ENCODE data around the gene ETV4. TPM values are rescaled to one million over a fixed set of nuclear protein-coding genes. Genes with fewer than 3 reads are reported as not detected.
A peak's percentile ranks its signal among the peaks of the same experiment; 100 is the strongest.

ETV4 gene
- polyA plus RNA-seq, 1 of the 3 experiments (the other 2 are of a cell fraction) = 33.2 TPM

- no peak for DNase-seq
- Histone ChIP-seq H4K20me1 (ENCODE audit: insufficient read depth) (no peaks in the 10 kb centered on the region), H3K4me3 (ENCODE audit: low read depth in 2 of 2, low read length in 1 of 2) (peak overlapping the region; percentile 61 to 69; a peak in 3 of 4 replicates), H3K9me2 (no peaks in the 10 kb centered on the region), H3K9ac (peak overlapping the region; percentile 91), H3K9me3 (no peaks in the 10 kb centered on the region), H3K36me3 (replicated peaks in 1 of 2; ENCODE audit: control insufficient read depth in 1 of 2, insufficient read depth in 2 of 2, low read length in 1 of 2) (no peaks in the 10 kb centered on the region), H3F3A (replicated peaks; ENCODE audit: insufficient read depth) (peaks cover 4% of the 10 kb centered on the region), H3K4me2 (peak overlapping the region; percentile 91), H3K4me1 (ENCODE audit: control insufficient read depth in 1 of 2, insufficient read depth in 2 of 2, low read depth in 1 of 2, low read length in 1 of 2) (peaks cover 12 to 33% of the 10 kb centered on the region in 2 experiments; a peak in 3 of 4 replicates), H3K27ac (ENCODE audit: low read depth in 2 of 2, low read length in 1 of 2) (peak overlapping the region in 1 of 2 experiments; percentile 95; a peak in 2 of 4 replicates), H2AFZ (ENCODE audit: low read depth) (no peak overlapping the region), H3K27me3 (ENCODE audit: insufficient read depth) (no peaks in the 10 kb centered on the region), H3K79me2 (ENCODE audit: insufficient read depth) (peaks cover 39% of the 10 kb centered on the region)
- ChIA-PET CTCF (interaction anchor here (0.6 to 2.9 kb wide), 5 partner anchors 18 to 130 kb away, joined by 3 to 15 read pairs (median 4); no protein-coding TSS in a partner anchor), POLR2A (interaction anchor here (0.8 kb wide), 1 partner anchor 16 kb away, joined by 5 read pairs; no protein-coding TSS in a partner anchor)
- 47% methylated on average over 7 of the region's 7 CpGs for WGBS (ENCODE audit: low lambda C conversion rate)
- TF ChIP-seq MEF2A (IDR thresholded peaks at IDR 0.05; ENCODE audit: borderline replicate concordance, low read depth) (no peak), USF2 (IDR thresholded peaks at IDR 0.05; ENCODE audit: borderline replicate concordance, low read depth, low read length) (no peak)
These were observed 2.2 kb downstream of the ETV4 start for GRCh38 chr17:43543771-43544575.

- H2AFZ ChIP-seq (ENCODE audit: low read depth) = no peak overlapping the region
- no peaks in the 10 kb centered on the region for H3K9me3 ChIP-seq
- ChIA-PET POLR2A (interaction anchor here (0.7 to 0.8 kb wide), 2 partner anchors 15 to 174 kb away, joined by 3 to 5 read pairs; no protein-coding TSS in a partner anchor), CTCF (interaction anchor here (0.6 to 2.9 kb wide), 6 partner anchors 17 to 131 kb away, joined by 3 to 15 read pairs (median 4); no protein-coding TSS in a partner anchor)
- H3K4me1 ChIP-seq (ENCODE audit: control insufficient read depth in 1 of 2, insufficient read depth in 2 of 2, low read depth in 1 of 2, low read length in 1 of 2) = peaks cover 12 to 33% of the 10 kb centered on the region in 2 experiments; a peak in 3 of 4 replicates
- H3K27ac ChIP-seq (ENCODE audit: low read depth in 2 of 2, low read length in 1 of 2) = peak overlapping the region in 1 of 2 experiments; percentile 95; a peak in 1 of 4 replicates
- H3K4me3 ChIP-seq (ENCODE audit: low read depth in 2 of 2, low read length in 1 of 2) = peak overlapping the region in 1 of 2 experiments; percentile 69; a peak in 1 of 4 replicates
- no peaks in the 10 kb centered on the region for H3K9me2 ChIP-seq
- H3K79me2 ChIP-seq (ENCODE audit: insufficient read depth) = peaks cover 39% of the 10 kb centered on the region
- no peaks in the 10 kb centered on the region for H3K36me3 ChIP-seq (replicated peaks in 1 of 2; ENCODE audit: control insufficient read depth in 1 of 2, insufficient read depth in 2 of 2, low read length in 1 of 2)
- H3K4me2 ChIP-seq = peak overlapping the region; percentile 91
- TF ChIP-seq TEAD4 (IDR thresholded peaks at IDR 0.05; ENCODE audit: borderline replicate concordance, insufficient read depth) (no peak), TCF12 (IDR thresholded peaks at IDR 0.05) (no peak), ELF1 (IDR thresholded peaks at IDR 0.05) (no peak), FOXJ3 (CRISPR knock-in tag; IDR thresholded peaks at IDR 0.05) (no peak), RXRA (IDR thresholded peaks at IDR 0.05; ENCODE audit: borderline replicate concordance, low read depth) (no peak), CHD2 (IDR thresholded peaks at IDR 0.05; ENCODE audit: low read length, partially characterized antibody) (no peak), RCOR1 (IDR thresholded peaks at IDR 0.05; ENCODE audit: low read length) (no peak), NRF1 (IDR thresholded peaks at IDR 0.05; ENCODE audit: low read depth, low read length) (no peak), MEF2A (IDR thresholded peaks at IDR 0.05; ENCODE audit: borderline replicate concordance, low read depth) (no peak), RFX5 (IDR thresholded peaks at IDR 0.05; ENCODE audit: low read length) (no peak), USF1 (IDR thresholded peaks at IDR 0.05; ENCODE audit: borderline replicate concordance, low read depth) (no peak), FOSL2 (IDR thresholded peaks at IDR 0.05; ENCODE audit: borderline replicate concordance, low read depth) (no peak), GABPA (IDR thresholded peaks at IDR 0.05; ENCODE audit: low read depth) (no peak), SIN3A (IDR thresholded peaks at IDR 0.05; ENCODE audit: borderline replicate concordance, low read depth, low read length) (no peak), EZH2phosphoT487 (IDR thresholded peaks at IDR 0.05; ENCODE audit: borderline replicate concordance, low read depth) (no peak), JUND (IDR thresholded peaks at IDR 0.05) (no peak)
- peak overlapping the region; percentile 91 for H3K9ac ChIP-seq
- no peaks in the 10 kb centered on the region for H3K27me3 ChIP-seq (ENCODE audit: insufficient read depth)
- DNase-seq = no peak
- 48% methylated on average over 4 of the region's 4 CpGs for WGBS (ENCODE audit: low lambda C conversion rate)
- no peaks in the 10 kb centered on the region for H4K20me1 ChIP-seq (ENCODE audit: insufficient read depth)
- peaks cover 4% of the 10 kb centered on the region for H3F3A ChIP-seq (replicated peaks; ENCODE audit: insufficient read depth)
These were observed 2.8 kb downstream of the ETV4 start for GRCh38 chr17:43543300-43543699.
